Measurements from ENCODE around the gene ZNF529.
A peak's percentile ranks its signal among the peaks of the same experiment; 100 is the strongest.
"Not testable (repeated sequence)": the region's sequence is repeated elsewhere in the genome, so short reads cannot be mapped to it uniquely, and the experiment has no call there.

The ZNF529 gene

GRCh38 chr19:36573020-36573894 lies at the start of gene ZNF529:
TSS of gene ZNF529 (minus strand) at chr19:36573292. CDS start at chr19:36572346, 946 bp downstream.
- DNase-seq: peak; percentile 72 to 80

GRCh38 chr19:36605877-36606478 lies 32.9 kb upstream of the ZNF529 start:
- no peak for DNase-seq

GRCh38 chr19:36605101-36605876 lies 32.2 kb upstream of the ZNF529 start, which contains the start of gene ZNF382:
TSS of gene ZNF382 (plus strand) at chr19:36605313. CDS start at chr19:36609915, 4,602 bp downstream.
- DNase-seq: peak; percentile 91 to 93

- DNase-seq: peak; percentile 85 to 92
Measured at GRCh38 chr19:36604656-36605100, 31.6 kb upstream of the ZNF529 start.

- not testable (repeated sequence) for DNase-seq
Measured at GRCh38 chr19:36602681-36603080, 29.6 kb upstream of the ZNF529 start.

DNA sequence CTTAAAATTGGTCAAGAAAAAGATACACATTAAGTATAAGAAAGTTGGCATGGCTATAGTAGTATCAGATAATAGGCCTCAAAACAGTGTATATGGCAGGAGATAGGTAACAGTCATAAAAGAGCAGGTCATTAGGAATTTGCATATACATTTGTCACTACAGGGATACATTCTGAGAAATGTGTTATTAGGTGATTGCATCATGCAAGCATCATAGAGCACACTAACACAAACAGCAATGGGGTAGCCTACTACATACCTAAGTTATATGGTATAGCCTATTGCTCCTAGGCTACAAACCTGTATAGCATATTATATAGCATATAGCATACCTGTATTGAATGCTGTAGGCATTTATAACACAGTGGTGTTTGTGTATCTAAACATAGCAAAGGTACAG lies 6.2 kb upstream of the ZNF529 start:
- DNase-seq: no peak

- no peak for DNase-seq
Measured at GRCh38 chr19:36577271-36577996, 4.3 kb upstream of the ZNF529 start.

DNA sequence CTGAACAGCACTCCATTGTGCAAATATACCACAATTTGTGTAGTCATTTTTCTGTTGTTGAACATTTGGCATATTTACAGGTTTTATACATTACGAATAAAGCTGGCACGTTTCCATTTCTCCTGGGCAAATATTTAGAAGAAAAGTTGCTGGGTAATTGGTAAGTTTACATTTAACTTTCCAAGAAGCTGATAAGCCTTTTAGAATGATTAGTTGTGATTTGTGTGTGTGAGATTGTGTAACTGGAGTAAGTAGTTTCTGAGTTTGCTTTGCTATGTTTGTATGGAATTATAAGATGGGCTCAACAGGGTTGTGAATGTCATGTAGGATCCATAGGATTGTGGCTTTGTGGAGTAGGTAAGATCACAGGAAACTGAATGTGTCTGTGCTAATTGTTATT lies 1.6 kb upstream of the ZNF529 start:
- no peak for DNase-seq

DNA sequence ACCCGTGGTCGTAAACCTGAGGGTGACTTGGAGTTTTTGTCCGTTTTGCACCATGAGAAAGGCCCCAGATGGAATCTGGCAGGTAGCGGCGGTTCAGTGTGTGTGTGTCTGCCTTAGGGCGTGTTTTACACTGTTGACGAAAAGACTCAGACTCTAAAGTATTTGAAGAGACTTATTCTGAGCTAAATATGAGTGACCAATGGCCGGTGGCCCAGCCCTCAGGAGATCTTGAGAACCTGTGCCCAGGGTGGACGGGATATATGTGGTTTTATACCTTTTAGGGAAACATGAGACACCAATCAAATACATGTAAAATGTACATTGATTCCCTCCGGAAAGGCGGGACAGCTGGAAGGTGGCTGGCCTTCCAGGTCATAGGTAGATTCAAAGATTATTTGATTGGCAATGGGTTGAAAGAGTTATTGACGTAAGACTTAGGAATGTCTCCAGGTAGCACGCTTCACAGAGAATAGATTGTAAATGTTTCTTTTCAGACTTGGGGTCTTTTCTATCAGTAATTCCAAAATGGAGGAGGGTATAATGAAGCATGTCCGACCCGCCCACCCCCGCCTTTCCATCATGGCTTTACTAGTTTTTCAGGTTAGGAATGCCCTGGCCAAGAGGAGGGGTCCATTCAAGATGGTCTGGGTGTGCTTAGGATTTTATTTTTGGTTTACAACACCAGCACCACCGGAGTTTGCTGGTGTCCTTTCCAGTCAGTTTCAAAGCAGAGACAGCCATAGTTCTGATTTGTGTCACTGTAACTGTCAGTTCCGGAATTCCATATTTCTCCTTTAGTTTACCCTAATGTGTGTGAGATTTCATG lies 1.0 kb upstream of the ZNF529 start:
- no peak for DNase-seq

DNA sequence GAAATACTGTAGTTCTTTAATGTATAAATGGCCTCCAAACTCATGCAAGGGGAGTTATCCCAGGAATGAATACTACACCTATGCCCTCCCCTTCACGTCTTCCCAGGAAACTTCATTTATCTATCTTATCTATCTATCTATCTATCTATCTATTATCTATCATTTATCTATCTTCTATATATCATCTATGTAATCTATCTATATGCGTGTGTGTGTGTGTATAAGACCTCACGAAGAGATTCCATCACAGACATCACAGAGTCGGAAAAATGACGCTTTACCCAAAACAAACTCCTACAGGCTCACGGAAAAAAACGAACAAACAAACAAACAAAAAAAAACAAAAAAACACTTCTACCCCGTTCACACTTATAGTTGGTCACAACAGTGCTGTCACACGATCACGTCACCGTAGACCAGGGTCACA lies 486 bp downstream of the ZNF529 start:
- DNase-seq: no peak

GRCh38 chr19:36564391-36564790 lies 8.7 kb downstream of the ZNF529 start:
- DNase-seq: no peak

- DNase-seq: no peak
Measured at GRCh38 chr19:36547001-36547732, 25.9 kb downstream of the ZNF529 start.

GRCh38 chr19:36528921-36529518 lies 44.1 kb downstream of the ZNF529 start:
- DNase-seq: peak; percentile 1 to 7

- DNase-seq: peak; percentile 93 to 94
Measured at GRCh38 chr19:36528194-36528920, 44.7 kb downstream of the ZNF529 start, which contains the start of gene ZNF260. TSS of gene ZNF260 (minus strand) at chr19:36528271. CDS start at chr19:36515238, 13,033 bp downstream.

GRCh38 chr19:36527873-36528193 lies 45.3 kb downstream of the ZNF529 start:
- DNase-seq: no peak

- no peak for DNase-seq
Measured at GRCh38 chr19:36527341-36527740, 45.8 kb downstream of the ZNF529 start.

- no peak for DNase-seq
Measured at GRCh38 chr19:36526581-36526980, 46.5 kb downstream of the ZNF529 start.

GRCh38 chr19:36524617-36525016 lies 48.5 kb downstream of the ZNF529 start:
- no peak for DNase-seq

DNA sequence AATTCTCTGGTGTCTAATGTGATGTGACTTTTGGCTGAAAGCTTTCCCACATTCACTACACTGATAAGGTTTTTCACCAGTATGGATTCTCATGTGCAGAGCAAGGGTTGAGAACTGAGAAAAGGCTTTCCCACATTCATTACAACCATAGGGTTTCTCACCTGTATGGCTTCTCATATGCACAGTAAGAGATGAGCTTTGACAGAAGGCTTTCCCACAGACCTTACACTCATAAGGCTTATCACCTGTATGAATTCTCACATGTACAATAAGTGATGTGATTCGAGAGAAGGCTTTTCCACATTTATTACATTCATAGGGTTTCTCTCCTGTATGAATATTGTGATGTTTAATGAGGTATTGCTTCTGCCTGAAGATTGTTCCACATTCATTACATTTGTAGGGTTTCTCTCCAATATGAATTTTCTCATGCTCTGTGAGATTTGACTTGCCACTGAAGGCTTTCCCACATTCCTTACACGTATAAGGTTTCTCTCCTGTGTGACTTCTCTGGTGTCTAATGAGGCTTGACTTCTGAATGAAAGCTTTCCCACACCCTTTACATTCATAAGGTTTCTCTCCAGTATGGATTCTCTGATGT lies 59.0 kb downstream of the ZNF529 start:
- DNase-seq: no peak
